ENCODE results near the gene SAMD3.
"Not testable (repeated sequence)": the region's sequence is repeated elsewhere in the genome, so short reads cannot be mapped to it uniquely, and the experiment has no call there.

The SAMD3 gene

DNA sequence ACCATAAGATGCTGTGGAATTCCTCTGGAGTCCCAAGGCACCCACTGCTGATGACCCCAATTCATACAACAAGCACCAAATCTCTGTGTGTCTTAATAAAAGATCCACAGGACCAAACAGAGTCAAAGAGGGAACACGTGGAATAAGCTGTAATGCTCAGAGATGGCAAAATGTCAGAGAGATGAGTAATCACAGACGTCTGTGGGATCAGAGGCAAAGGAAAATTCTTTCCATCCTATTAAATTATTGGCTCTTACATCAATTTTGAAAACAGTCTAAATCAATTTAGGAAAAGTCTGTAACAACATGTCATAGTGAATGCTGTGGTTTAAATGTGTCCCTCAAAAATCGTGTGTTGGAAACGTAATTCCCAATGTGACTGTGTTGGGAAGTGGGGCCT lies 17.5 kb upstream of the SAMD3 start:
- Histone ChIP-seq H3K4me2 (ENCODE audit: insufficient read depth, low read length) (no peak overlapping the region), H3K36me3 (ENCODE audit: insufficient read depth, low read length) (no peaks in the 10 kb centered on the region), H3K4me3 (ENCODE audit: low read depth in 1 of 2, low read length in 2 of 2) (no peak overlapping the region), H4K20me1 (ENCODE audit: insufficient read depth, low read length) (no peaks in the 10 kb centered on the region), H3K27me3 (ENCODE audit: insufficient read depth, low read length, poor library complexity) (peaks cover 6% of the 10 kb centered on the region), H3K9ac (ENCODE audit: low read depth, low read length) (no peak overlapping the region), H2AFZ (ENCODE audit: low read depth, low read length) (no peak overlapping the region), H3K4me1 (ENCODE audit: insufficient read depth, low read length) (no peaks in the 10 kb centered on the region), H3K79me2 (ENCODE audit: insufficient read depth, low read length) (no peaks in the 10 kb centered on the region), H3K27ac (ENCODE audit: low read length) (no peak overlapping the region), H3K9me3 (ENCODE audit: insufficient read depth, low read length, severe bottlenecking) (no peaks in the 10 kb centered on the region)
- ATAC-seq (ENCODE audit: insufficient read depth, low read depth) = no peak
- TF ChIP-seq EZH2 (IDR thresholded peaks at IDR 0.05; ENCODE audit: borderline replicate concordance, low read depth, low read length, severe bottlenecking) = no peak
- TF ChIP-seq, protein P1, sequence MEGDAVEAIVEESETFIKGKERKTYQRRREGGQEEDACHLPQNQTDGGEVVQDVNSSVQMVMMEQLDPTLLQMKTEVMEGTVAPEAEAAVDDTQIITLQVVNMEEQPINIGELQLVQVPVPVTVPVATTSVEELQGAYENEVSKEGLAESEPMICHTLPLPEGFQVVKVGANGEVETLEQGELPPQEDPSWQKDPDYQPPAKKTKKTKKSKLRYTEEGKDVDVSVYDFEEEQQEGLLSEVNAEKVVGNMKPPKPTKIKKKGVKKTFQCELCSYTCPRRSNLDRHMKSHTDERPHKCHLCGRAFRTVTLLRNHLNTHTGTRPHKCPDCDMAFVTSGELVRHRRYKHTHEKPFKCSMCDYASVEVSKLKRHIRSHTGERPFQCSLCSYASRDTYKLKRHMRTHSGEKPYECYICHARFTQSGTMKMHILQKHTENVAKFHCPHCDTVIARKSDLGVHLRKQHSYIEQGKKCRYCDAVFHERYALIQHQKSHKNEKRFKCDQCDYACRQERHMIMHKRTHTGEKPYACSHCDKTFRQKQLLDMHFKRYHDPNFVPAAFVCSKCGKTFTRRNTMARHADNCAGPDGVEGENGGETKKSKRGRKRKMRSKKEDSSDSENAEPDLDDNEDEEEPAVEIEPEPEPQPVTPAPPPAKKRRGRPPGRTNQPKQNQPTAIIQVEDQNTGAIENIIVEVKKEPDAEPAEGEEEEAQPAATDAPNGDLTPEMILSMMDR (IDR thresholded peaks at IDR 0.05; ENCODE audit: borderline replicate concordance, extremely low read depth, low read length, poor library complexity, severe bottlenecking) = no peak
- DNase-seq = no peak

DNA sequence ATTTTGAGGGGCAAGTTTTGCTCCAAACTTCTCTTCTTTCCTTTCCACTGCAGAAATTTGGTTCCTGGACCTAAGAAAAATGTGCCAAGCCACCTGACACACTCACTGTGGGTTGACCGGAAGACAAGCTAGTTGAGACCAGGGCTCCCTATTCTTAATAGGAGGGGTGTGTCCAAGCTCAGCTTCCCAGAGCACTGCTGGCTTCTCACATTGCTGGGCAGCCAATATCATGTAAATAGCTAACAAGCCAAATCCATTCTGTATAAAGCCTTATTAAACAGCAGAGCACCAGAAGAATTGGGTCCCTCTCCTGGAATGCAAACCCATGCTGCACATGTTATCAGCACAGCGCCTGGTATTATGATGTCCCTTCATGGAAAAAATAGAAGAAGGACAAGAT lies 17.0 kb upstream of the SAMD3 start:
- H3K9ac ChIP-seq (ENCODE audit: low read depth, low read length) = no peak overlapping the region
- H3K9me3 ChIP-seq (ENCODE audit: insufficient read depth, low read length, severe bottlenecking) = no peaks in the 10 kb centered on the region
- no peak overlapping the region for H3K27ac ChIP-seq (ENCODE audit: low read length)
- TF ChIP-seq EZH2 (IDR thresholded peaks at IDR 0.05; ENCODE audit: borderline replicate concordance, low read depth, low read length, severe bottlenecking) = no peak
- TF ChIP-seq, protein P1 (IDR thresholded peaks at IDR 0.05; ENCODE audit: borderline replicate concordance, extremely low read depth, low read length, poor library complexity, severe bottlenecking) = no peak
- DNase-seq (no peak), ATAC-seq (ENCODE audit: insufficient read depth, low read depth) (no peak)
- peaks cover 5% of the 10 kb centered on the region for H3K27me3 ChIP-seq (ENCODE audit: insufficient read depth, low read length, poor library complexity)
- no peaks in the 10 kb centered on the region for H4K20me1 ChIP-seq (ENCODE audit: insufficient read depth, low read length)
- H3K4me3 ChIP-seq (ENCODE audit: low read depth in 1 of 2, low read length in 2 of 2) = no peak overlapping the region
- H3K4me2 ChIP-seq (ENCODE audit: insufficient read depth, low read length) = no peak overlapping the region
- no peaks in the 10 kb centered on the region for H3K4me1 ChIP-seq (ENCODE audit: insufficient read depth, low read length)
- no peak overlapping the region for H2AFZ ChIP-seq (ENCODE audit: low read depth, low read length)
- no peaks in the 10 kb centered on the region for H3K36me3 ChIP-seq (ENCODE audit: insufficient read depth, low read length)
- no peaks in the 10 kb centered on the region for H3K79me2 ChIP-seq (ENCODE audit: insufficient read depth, low read length)

DNA sequence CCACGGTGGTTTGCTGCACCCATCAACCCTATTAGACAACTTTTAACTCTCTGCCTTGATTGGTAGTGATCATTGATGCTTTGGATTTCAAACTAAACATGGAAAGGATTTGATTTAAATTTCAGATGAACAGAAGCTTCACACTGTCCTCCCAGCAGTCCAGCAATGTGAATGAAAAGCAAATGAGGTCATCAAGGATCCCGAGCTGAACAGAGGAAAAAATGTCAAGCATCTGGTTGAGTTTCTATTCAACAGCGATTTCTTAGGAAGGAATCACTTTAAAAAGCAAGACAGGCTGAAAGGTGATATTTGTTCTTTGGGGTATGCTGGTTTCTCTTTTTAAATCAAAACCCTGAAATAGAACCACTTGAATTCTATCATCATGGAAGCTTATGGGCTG lies 10.6 kb upstream of the SAMD3 start:
- Histone ChIP-seq H3K4me1 (ENCODE audit: insufficient read depth, low read length) (no peaks in the 10 kb centered on the region), H3K9me3 (ENCODE audit: insufficient read depth, low read length, severe bottlenecking) (no peaks in the 10 kb centered on the region), H3K27ac (ENCODE audit: low read length) (no peak overlapping the region), H3K27me3 (ENCODE audit: insufficient read depth, low read length, poor library complexity) (peaks cover 2% of the 10 kb centered on the region), H3K9ac (ENCODE audit: low read depth, low read length) (no peak overlapping the region), H3K79me2 (ENCODE audit: insufficient read depth, low read length) (no peaks in the 10 kb centered on the region), H2AFZ (ENCODE audit: low read depth, low read length) (no peak overlapping the region), H3K4me2 (ENCODE audit: insufficient read depth, low read length) (no peak overlapping the region), H3K36me3 (ENCODE audit: insufficient read depth, low read length) (no peaks in the 10 kb centered on the region), H4K20me1 (ENCODE audit: insufficient read depth, low read length) (no peaks in the 10 kb centered on the region), H3K4me3 (ENCODE audit: low read depth in 1 of 2, low read length in 2 of 2) (no peak overlapping the region)
- TF ChIP-seq, protein P1 (IDR thresholded peaks at IDR 0.05; ENCODE audit: borderline replicate concordance, extremely low read depth, low read length, poor library complexity, severe bottlenecking) = no peak
- TF ChIP-seq EZH2 (IDR thresholded peaks at IDR 0.05; ENCODE audit: borderline replicate concordance, low read depth, low read length, severe bottlenecking) = no peak
- DNase-seq (no peak), ATAC-seq (ENCODE audit: insufficient read depth, low read depth) (no peak)

DNA sequence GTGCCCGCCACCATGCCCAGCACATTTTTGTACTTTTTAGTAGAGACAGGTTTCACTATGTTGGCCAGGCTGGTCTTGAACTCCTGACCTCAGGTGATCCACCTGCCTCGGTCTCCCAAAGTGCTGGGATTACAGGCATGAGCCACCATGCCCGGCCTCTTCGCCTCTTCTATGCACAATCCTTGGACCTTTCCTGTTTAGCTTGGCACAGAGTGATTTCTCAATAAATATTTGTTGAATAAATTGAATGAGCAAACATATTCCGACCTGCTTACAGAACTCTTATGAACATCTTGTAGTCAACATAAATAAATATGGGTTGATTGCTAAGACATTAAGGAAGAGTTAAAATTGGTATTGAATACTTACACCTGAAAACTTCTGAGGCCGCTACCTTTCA lies 7.8 kb upstream of the SAMD3 start:
- H2AFZ ChIP-seq (ENCODE audit: low read depth, low read length); H3K4me3 ChIP-seq (ENCODE audit: low read depth in 1 of 2, low read length in 2 of 2); DNase-seq; H4K20me1 ChIP-seq (ENCODE audit: insufficient read depth, low read length); H3K9me3 ChIP-seq (ENCODE audit: insufficient read depth, low read length, severe bottlenecking); H3K9ac ChIP-seq (ENCODE audit: low read depth, low read length); H3K36me3 ChIP-seq (ENCODE audit: insufficient read depth, low read length); H3K27me3 ChIP-seq (ENCODE audit: insufficient read depth, low read length, poor library complexity); ATAC-seq (ENCODE audit: insufficient read depth, low read depth); H3K79me2 ChIP-seq (ENCODE audit: insufficient read depth, low read length); H3K27ac ChIP-seq (ENCODE audit: low read length); H3K4me1 ChIP-seq (ENCODE audit: insufficient read depth, low read length); H3K4me2 ChIP-seq (ENCODE audit: insufficient read depth, low read length): not testable (repeated sequence)

Data from DND-41 (cell line).